Aorta (tissue), 5 donors: ENCODE results near the gene WHRN. TPM values are rescaled to one million over a fixed set of nuclear protein-coding genes. Genes with fewer than 3 reads are reported as not detected.

ENCODE experiments used
- ATAC-seq: fragments of 200-7000 bp; cut with Tn5 transposase; one replicate; pipeline ENCODE4 v1.9.1; 2022; ENCODE audit warnings: moderate library complexity; ENCODE audit not compliant: low FRiP score
- DNase-seq, 2 donors: peaks; one replicate each; pipeline ENCODE4 v3.0.0-alpha.2; 2020
- H3K27ac ChIP-seq, 2 donors: one replicate each; pipeline ENCODE4 v1.5.1; 2013; ENCODE audit warnings: low read length in 2 of 2, mild to moderate bottlenecking in 2 of 2, moderate library complexity in 2 of 2, control low read depth in 1 of 2, inconsistent platforms in 1 of 2, low read depth in 1 of 2
- H3K27me3 ChIP-seq, 2 donors: one replicate each; pipeline ENCODE4 v1.6.1; 2013; ENCODE audit warnings: control low read depth in 1 of 2, low read length in 1 of 2, mild to moderate bottlenecking in 1 of 2, moderate library complexity in 1 of 2; ENCODE audit not compliant: insufficient read depth in 2 of 2, control insufficient read depth in 1 of 2
- H3K36me3 ChIP-seq, 2 donors: one replicate each; pipeline ENCODE4 v1.6.1; 2013; ENCODE audit warnings: control low read depth in 1 of 2, low read length in 1 of 2, mild to moderate bottlenecking in 1 of 2; ENCODE audit not compliant: insufficient read depth in 2 of 2, control insufficient read depth in 1 of 2
- H3K4me1 ChIP-seq, 2 donors: one replicate each; pipeline ENCODE4 v1.6.1; 2013; ENCODE audit warnings: low read length in 2 of 2, control low read depth in 1 of 2, mild to moderate bottlenecking in 1 of 2, moderate library complexity in 1 of 2; ENCODE audit not compliant: insufficient read depth in 2 of 2, control insufficient read depth in 1 of 2
- H3K4me3 ChIP-seq, 2 donors: one replicate each; pipeline ENCODE4 v1.5.1; 2013; ENCODE audit warnings: low read length in 2 of 2, control low read depth in 1 of 2, mild to moderate bottlenecking in 1 of 2
- H3K9me3 ChIP-seq: one replicate; pipeline ENCODE4 v1.6.1; 2013; ENCODE audit warnings: mild to moderate bottlenecking, low read length; ENCODE audit not compliant: control insufficient read depth
- WGBS, 2 donors: extraction: QIAGEN DNeasy Blood & Tissue Kit; methylation state at CpG; one replicate each; pipeline ENCODE4 v1.1.7; 2013; 5-methylcytosine and 5-hydroxymethylcytosine counted together
- intact Hi-C, 2 donors: fragments of 100-400 bp; cut with DNase I; formaldehyde crosslinking; loops; one replicate each; pipeline versions ENCODE4 v1.14.2 to v1.15.0; 2022
- polyA plus RNA-seq, 2 donors: library from polyadenylated mRNA; stranded (reverse); fragments of 200-250 nt; gene quantifications; one replicate each; pipeline ENCODE4 v1.2.3, GENCODE V29; 2013
- total RNA-seq, 2 donors: library from RNA; stranded (reverse); fragmentation: NEBNext Ultra II Directional; extraction: Animal tissue kit (Norgen Biotek cat#: 25700); gene quantifications; one replicate each; pipeline ENCODE4 v1.2.1, GENCODE V29; 2021
- donor health status: healthy with polysubstance abuse.
- donor health status: Bipolar disorder and iron deficiency.
- donor health status: DM: no; HTN: no; CAD: no.
- donor health status: DM: no; HTN: no; CAD: no.
- donor health status: DM: yes; HTN: yes; CAD: no.

WHRN gene
- total and polyA plus RNA-seq, 4 donors: 1.5 to 4.0 (median 3.6) TPM

GRCh38 chr9:114445616-114446015 is 59.7 kb downstream of the WHRN start:
- intact Hi-C loops: no loop called here
- ATAC-seq: no peak

DNA sequence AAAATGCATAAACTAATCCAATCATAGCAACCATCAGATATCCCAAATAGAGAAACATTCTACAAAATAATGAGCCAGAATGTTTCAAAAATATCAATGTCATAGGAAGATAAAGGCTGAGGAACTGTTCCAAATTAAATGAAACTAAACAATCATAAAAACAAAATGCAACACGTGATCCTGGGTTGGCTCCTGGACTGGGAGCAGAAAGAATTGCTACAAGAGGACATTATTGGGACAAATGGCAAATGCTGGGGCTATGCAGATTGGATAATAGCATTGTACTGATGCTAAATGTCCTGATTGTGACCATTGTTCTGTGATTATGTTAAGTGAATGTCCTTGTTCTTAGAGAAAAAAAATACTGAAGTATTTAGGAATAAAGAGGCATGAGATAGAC is 63.3 kb downstream of the WHRN start:
- no peaks in the 10 kb centered on the region for H3K27me3 ChIP-seq
- 9 to 16% methylated on average over 1 of the region's 1 CpG for WGBS, 2 donors
- no peak for ATAC-seq
- H3K27ac ChIP-seq: no peak overlapping the region
- no peak for DNase-seq
- no peaks in the 10 kb centered on the region for H3K36me3 ChIP-seq
- H3K9me3 ChIP-seq: no peaks in the 10 kb centered on the region
- intact Hi-C loops: no loop called here
- no peaks in the 10 kb centered on the region for H3K4me1 ChIP-seq
- H3K4me3 ChIP-seq: no peak overlapping the region

More at GRCh38 chr9:114445616-114446015, 59.7 kb downstream of the WHRN start:
- Histone ChIP-seq H3K27ac (no peak overlapping the region), H3K27me3 (no peaks in the 10 kb centered on the region), H3K4me1 (no peaks in the 10 kb centered on the region), H3K9me3 (no peaks in the 10 kb centered on the region), H3K36me3 (no peaks in the 10 kb centered on the region), H3K4me3 (no peak overlapping the region)
- WGBS, 2 donors: 63 to 64% methylated on average over 5 of the region's 5 CpGs
- DNase-seq: no peak

- Histone ChIP-seq H3K9me3 (no peaks in the 10 kb centered on the region), H3K27me3 (no peaks in the 10 kb centered on the region), H3K27ac (no peak overlapping the region), H3K4me3 (no peak overlapping the region), H3K36me3 (no peaks in the 10 kb centered on the region), H3K4me1 (no peaks in the 10 kb centered on the region)
- WGBS, 2 donors: 67 to 84% methylated on average over 2 of the region's 2 CpGs
- intact Hi-C loops: no loop called here
- no peak for ATAC-seq
- DNase-seq: no peak
Measured at GRCh38 chr9:114437401-114437893, 67.8 kb downstream of the WHRN start.

DNA sequence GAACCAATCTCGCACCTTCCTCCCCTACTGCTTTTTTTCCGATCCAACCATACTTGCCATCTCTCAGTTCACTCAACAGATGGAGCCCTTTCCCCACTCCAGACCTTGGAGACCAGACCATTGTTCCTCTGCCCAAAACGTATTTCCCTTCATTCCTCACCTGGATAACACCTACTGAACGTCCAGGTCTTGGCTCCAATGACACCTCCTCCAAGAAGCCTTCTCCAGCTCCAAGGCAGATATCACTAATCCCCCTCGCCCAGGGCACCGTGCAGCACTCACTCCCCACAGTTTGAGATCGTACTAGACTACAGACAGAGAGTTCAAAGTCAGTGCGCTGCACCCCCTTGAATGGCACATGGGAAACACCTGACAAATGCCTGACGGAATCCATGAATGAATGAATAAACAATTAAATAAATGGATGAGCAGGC is 70.4 kb downstream of the WHRN start:
- no peaks in the 10 kb centered on the region for H3K4me1 ChIP-seq
- no peaks in the 10 kb centered on the region for H3K36me3 ChIP-seq
- ATAC-seq: no peak
- 44 to 45% methylated on average over 9 of the region's 9 CpGs for WGBS, 2 donors
- intact Hi-C loops: no loop called here
- no peak overlapping the region for H3K4me3 ChIP-seq
- no peak overlapping the region for H3K27ac ChIP-seq
- DNase-seq: no peak
- H3K27me3 ChIP-seq: no peaks in the 10 kb centered on the region
- no peaks in the 10 kb centered on the region for H3K9me3 ChIP-seq

- no peaks in the 10 kb centered on the region for H3K27me3 ChIP-seq
- no peak overlapping the region for H3K4me3 ChIP-seq
- 63 to 66% methylated on average over 6 of the region's 6 CpGs for WGBS, 2 donors
- no peaks in the 10 kb centered on the region for H3K4me1 ChIP-seq
- intact Hi-C loops: no loop called here
- H3K36me3 ChIP-seq: no peaks in the 10 kb centered on the region
- ATAC-seq (no peak), DNase-seq (no peak)
- no peaks in the 10 kb centered on the region for H3K9me3 ChIP-seq
- no peak overlapping the region for H3K27ac ChIP-seq
Measured at GRCh38 chr9:114433720-114434255, 71.5 kb downstream of the WHRN start.

DNA sequence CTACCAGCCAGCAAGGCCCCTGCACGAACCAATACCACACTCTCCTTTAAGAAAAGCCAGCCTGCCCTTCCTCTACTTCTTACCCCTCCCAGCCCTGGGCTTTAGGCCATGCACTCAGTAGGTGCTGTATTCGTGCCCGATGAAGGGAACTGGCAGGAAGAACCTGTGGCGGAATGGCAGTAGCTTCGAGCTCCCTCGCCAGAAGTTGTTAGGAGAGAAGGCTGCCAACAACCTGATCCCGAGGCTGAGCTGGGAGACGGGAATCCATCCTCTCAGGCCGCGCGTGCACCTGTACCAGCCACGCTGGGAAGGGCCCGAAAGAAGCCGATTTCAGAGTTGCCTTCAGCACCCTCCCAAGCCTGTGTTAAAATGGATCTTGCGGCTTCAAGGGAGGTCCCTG is 72.2 kb downstream of the WHRN start:
- ATAC-seq: no peak

DNA sequence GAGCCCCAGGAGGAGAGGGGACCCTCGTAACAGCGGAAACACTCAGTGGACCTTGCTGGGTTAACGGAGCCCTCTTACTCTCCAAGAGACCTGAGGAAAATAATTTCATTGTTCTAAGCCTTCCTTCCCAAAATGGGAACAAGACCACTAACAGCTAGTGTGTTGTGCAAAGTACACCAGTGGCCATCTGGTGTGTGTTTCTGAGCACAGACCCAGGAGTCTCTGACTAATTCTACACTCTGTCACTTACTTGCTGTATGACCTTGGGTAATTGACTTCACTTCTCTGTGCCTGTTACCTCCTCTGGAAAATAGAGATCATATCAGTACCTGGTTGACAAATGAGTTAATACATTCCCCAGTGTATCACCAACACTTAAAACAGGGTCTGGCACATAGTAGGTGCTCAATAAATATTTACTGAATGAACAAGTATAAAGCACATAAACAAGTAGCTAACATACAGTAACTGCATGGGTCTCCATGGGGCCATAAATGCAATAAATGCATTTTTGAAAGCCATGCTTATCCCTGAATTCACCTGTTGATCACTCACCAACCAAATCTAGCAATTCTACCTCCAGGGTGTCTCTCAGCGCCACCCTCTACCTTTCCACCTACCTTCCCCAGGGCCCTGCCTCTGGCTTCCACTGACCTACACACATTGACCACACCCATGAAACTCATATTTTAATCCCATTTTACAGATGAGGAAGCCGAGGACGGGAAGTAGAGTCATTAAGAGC is 72.8 kb downstream of the WHRN start:
- no peaks in the 10 kb centered on the region for H3K9me3 ChIP-seq
- no peaks in the 10 kb centered on the region for H3K4me1 ChIP-seq
- no peak for DNase-seq
- no peak for ATAC-seq
- no peaks in the 10 kb centered on the region for H3K27me3 ChIP-seq
- intact Hi-C loops: no loop called here
- H3K36me3 ChIP-seq: no peaks in the 10 kb centered on the region
- H3K27ac ChIP-seq: no peak overlapping the region
- 79 to 80% methylated on average over 6 of the region's 6 CpGs for WGBS, 2 donors
- H3K4me3 ChIP-seq: no peak overlapping the region

More for the DNA sequence above, 72.2 kb downstream of the WHRN start:
- Histone ChIP-seq H3K4me1 (no peaks in the 10 kb centered on the region), H3K27ac (no peak overlapping the region), H3K4me3 (no peak overlapping the region), H3K9me3 (no peaks in the 10 kb centered on the region), H3K36me3 (no peaks in the 10 kb centered on the region), H3K27me3 (no peaks in the 10 kb centered on the region)
- no peak for DNase-seq
- 90 to 91% methylated on average over 15 of the region's 15 CpGs for WGBS, 2 donors
- intact Hi-C loops: no loop called here

- H3K27me3 ChIP-seq: no peaks in the 10 kb centered on the region
- H3K4me3 ChIP-seq: no peak overlapping the region
- no peaks in the 10 kb centered on the region for H3K36me3 ChIP-seq
- intact Hi-C loops: no loop called here
- 83 to 85% methylated on average over 6 of the region's 6 CpGs for WGBS, 2 donors
- ATAC-seq (no peak), DNase-seq (no peak)
- no peaks in the 10 kb centered on the region for H3K9me3 ChIP-seq
- H3K4me1 ChIP-seq: no peaks in the 10 kb centered on the region
- H3K27ac ChIP-seq: no peak overlapping the region
Measured at GRCh38 chr9:114431770-114432169, 73.5 kb downstream of the WHRN start.

DNA sequence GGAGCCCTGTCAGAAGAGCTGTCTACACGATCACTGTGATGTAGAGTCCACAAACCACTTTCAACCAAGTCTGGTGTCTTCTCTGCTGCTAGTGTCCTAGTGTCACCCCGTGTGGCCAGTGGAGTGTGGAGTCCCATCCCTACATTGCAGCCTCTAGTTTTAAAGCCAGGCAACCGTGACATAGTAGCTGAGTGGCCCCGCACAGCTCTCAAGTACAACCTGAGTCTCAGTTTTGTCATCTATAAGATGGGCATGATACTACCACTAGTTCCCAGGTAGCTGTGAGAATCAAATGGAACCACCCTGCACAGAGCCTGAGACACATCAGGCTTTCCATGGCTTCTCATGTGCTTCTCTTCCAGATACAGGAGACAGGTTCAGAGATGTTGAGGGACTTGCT is 74.3 kb downstream of the WHRN start:
- intact Hi-C loops: no loop called here
- no peak overlapping the region for H3K4me3 ChIP-seq
- no peaks in the 10 kb centered on the region for H3K36me3 ChIP-seq
- no peak overlapping the region for H3K27ac ChIP-seq
- DNase-seq: no peak
- no peaks in the 10 kb centered on the region for H3K9me3 ChIP-seq
- H3K4me1 ChIP-seq: no peaks in the 10 kb centered on the region
- no peak for ATAC-seq
- WGBS, 2 donors: 86 to 88% methylated on average over 4 of the region's 4 CpGs
- H3K27me3 ChIP-seq: no peaks in the 10 kb centered on the region
